ENCODE measurements around the gene PNCK. TPM values are rescaled to one million over a fixed set of nuclear protein-coding genes. Genes with fewer than 3 reads are reported as not detected.

Gene PNCK
- total RNA-seq, 2 donors from 2014 or later: 4.0 to 42.4 TPM

- Histone ChIP-seq H3K27me3 (no peaks in the 10 kb centered on the region), H3K9me3 (no peaks in the 10 kb centered on the region), H3K36me3 (peaks cover 14% of the 10 kb centered on the region), H3K27ac (no peak overlapping the region), H3K4me1 (no peaks in the 10 kb centered on the region), H3K4me3 (no peak overlapping the region)
- TF ChIP-seq CTCF (IDR thresholded peaks at IDR 0.05): no peak
- DNase-seq (ENCODE audit: low spot score): no peak
Observed at GRCh38 chrX:153714256-153714655, 40.6 kb upstream of the PNCK start.

- Histone ChIP-seq H3K36me3 (peaks cover 8% of the 10 kb centered on the region), H3K4me1 (no peaks in the 10 kb centered on the region), H3K9me3 (no peaks in the 10 kb centered on the region), H3K27ac (no peak overlapping the region), H3K27me3 (no peaks in the 10 kb centered on the region), H3K4me3 (no peak overlapping the region)
- no peak for DNase-seq (ENCODE audit: low spot score)
- no peak for TF ChIP-seq CTCF (IDR thresholded peaks at IDR 0.05)
Observed at GRCh38 chrX:153709726-153710674, 36.4 kb upstream of the PNCK start.

- Histone ChIP-seq H3K4me1 (peaks cover 0 to 4% of the 10 kb centered on the region in 2 donors), H3K36me3 (no peaks in the 10 kb centered on the region), H3K4me3 (no peak overlapping the region), H3K27ac (no peak overlapping the region), H3K9me3 (no peaks in the 10 kb centered on the region), H3K27me3 (no peaks in the 10 kb centered on the region)
- DNase-seq (ENCODE audit: low spot score): peak; percentile 70
- peak; percentile 36 to 72 for TF ChIP-seq CTCF (IDR thresholded peaks at IDR 0.05)
Observed at GRCh38 chrX:153708415-153708814, 34.8 kb upstream of the PNCK start.

GRCh38 chrX:153707406-153707805 is 33.8 kb upstream of the PNCK start:
- peak overlapping the region in 1 of 2 donors; percentile 73 for H3K27ac ChIP-seq
- no peaks in the 10 kb centered on the region for H3K9me3 ChIP-seq
- DNase-seq (ENCODE audit: low spot score): no peak
- H3K36me3 ChIP-seq: no peaks in the 10 kb centered on the region
- H3K27me3 ChIP-seq: no peaks in the 10 kb centered on the region
- H3K4me3 ChIP-seq: no peak overlapping the region
- H3K4me1 ChIP-seq: peaks cover 0 to 12% of the 10 kb centered on the region in 2 donors
- TF ChIP-seq CTCF (IDR thresholded peaks at IDR 0.05): no peak

GRCh38 chrX:153706799-153707198 is 33.2 kb upstream of the PNCK start:
- TF ChIP-seq CTCF (IDR thresholded peaks at IDR 0.05): no peak
- peaks cover 5% of the 10 kb centered on the region for H3K36me3 ChIP-seq
- H3K27me3 ChIP-seq: no peaks in the 10 kb centered on the region
- H3K4me3 ChIP-seq: no peak overlapping the region
- H3K27ac ChIP-seq: peak overlapping the region; percentile 73 to 78
- H3K9me3 ChIP-seq: no peaks in the 10 kb centered on the region
- DNase-seq (ENCODE audit: low spot score): no peak
- H3K4me1 ChIP-seq: peaks cover 0 to 12% of the 10 kb centered on the region in 2 donors

All from right atrium auricular region (tissue), 2 donors.